ENCODE results near the gene ZNF423. TPM values are rescaled to one million over a fixed set of nuclear protein-coding genes. Genes with fewer than 3 reads are reported as not detected.

ZNF423 gene
- total RNA-seq, 1 donor from 2014 or later = not detected

DNA sequence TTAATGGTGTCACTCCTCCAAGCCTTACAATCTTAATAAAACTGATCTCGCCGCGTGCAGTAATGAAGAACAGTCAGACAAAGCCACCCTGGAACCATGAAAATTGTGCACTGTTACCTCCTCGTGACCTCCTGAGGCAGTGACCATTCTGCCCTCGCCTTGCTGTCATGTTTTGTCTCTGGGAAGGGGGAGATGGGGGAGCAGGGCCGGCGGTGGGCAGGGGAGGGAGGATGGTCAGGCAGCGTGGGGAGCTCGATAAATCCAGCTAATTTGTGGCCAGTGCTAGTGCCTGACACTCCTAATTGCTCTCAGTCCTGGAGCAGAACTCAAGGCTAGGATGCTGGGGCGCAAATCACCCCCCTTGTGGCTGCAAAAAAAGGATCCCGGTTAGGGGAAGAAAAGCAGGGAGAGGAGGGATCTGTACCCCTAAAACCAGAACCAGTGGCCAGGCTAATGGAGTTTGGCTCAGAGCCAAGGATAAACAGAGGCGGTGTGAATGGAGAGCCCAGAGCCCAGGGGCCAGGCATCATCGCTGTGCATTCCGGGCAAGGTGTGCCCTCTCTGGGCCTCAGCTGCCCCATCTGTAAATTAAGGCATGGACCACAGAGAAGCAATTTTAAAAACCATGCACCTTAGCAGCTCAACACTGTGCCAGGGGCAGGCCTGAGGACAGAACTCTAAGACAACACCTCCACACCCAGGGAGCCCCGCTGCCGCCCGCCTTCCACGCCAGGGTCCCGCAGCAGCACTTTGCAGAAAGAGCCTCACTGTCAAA, 113.3 kb downstream of the ZNF423 start:
- H3K36me3 Mint-ChIP-seq (ENCODE audit: low read depth) = no peaks in the 10 kb centered on the region
- ChIA-PET CTCF (no interaction called here), POLR2A (no interaction called here)
- DNase-seq (no peak), ATAC-seq (ENCODE audit: low read depth) (no peak)
- no peak overlapping the region for H3K4me3 Mint-ChIP-seq
- no peaks in the 10 kb centered on the region for H3K9me3 Mint-ChIP-seq
- no peaks in the 10 kb centered on the region for H3K4me1 Mint-ChIP-seq
- intact Hi-C loops (cut with micrococcal nuclease) = no loop called here
- no peak overlapping the region for H3K27ac Mint-ChIP-seq
- TF ChIP-seq, protein P1, sequence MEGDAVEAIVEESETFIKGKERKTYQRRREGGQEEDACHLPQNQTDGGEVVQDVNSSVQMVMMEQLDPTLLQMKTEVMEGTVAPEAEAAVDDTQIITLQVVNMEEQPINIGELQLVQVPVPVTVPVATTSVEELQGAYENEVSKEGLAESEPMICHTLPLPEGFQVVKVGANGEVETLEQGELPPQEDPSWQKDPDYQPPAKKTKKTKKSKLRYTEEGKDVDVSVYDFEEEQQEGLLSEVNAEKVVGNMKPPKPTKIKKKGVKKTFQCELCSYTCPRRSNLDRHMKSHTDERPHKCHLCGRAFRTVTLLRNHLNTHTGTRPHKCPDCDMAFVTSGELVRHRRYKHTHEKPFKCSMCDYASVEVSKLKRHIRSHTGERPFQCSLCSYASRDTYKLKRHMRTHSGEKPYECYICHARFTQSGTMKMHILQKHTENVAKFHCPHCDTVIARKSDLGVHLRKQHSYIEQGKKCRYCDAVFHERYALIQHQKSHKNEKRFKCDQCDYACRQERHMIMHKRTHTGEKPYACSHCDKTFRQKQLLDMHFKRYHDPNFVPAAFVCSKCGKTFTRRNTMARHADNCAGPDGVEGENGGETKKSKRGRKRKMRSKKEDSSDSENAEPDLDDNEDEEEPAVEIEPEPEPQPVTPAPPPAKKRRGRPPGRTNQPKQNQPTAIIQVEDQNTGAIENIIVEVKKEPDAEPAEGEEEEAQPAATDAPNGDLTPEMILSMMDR (IDR thresholded peaks at IDR 0.05) = no peak
- no peaks in the 10 kb centered on the region for H3K27me3 Mint-ChIP-seq

DNA sequence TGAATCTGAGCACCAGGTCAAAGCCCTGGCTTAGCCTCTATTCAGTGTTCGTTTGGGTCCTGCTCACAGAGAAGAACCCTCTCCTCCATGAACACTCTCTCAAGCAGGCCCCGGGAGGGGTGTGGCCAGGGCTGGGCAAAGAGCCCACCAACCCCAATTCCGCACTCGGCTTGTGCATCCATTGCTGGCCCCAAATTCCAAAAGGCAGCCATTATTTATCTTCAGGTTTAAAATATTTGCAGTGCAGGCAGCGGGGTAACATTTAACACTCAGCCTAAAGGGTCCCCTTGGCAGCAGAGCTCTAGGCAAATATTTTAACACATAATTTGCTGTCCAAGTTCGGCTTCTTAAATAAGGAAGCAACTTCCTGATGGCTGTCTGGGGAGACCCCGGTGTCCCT, 115.7 kb downstream of the ZNF423 start:
- Mint-ChIP-seq H3K36me3 (ENCODE audit: low read depth) (no peaks in the 10 kb centered on the region), H3K4me3 (no peak overlapping the region), H3K27me3 (no peaks in the 10 kb centered on the region), H3K27ac (no peak overlapping the region), H3K4me1 (no peaks in the 10 kb centered on the region), H3K9me3 (no peaks in the 10 kb centered on the region)
- CTCF ChIA-PET = no interaction called here
- no peak for ATAC-seq (ENCODE audit: low read depth)
- POLR2A ChIA-PET = no interaction called here
- DNase-seq = no peak
- TF ChIP-seq, protein P1 (IDR thresholded peaks at IDR 0.05) = no peak
- intact Hi-C loops (cut with micrococcal nuclease) = no loop called here

DNA sequence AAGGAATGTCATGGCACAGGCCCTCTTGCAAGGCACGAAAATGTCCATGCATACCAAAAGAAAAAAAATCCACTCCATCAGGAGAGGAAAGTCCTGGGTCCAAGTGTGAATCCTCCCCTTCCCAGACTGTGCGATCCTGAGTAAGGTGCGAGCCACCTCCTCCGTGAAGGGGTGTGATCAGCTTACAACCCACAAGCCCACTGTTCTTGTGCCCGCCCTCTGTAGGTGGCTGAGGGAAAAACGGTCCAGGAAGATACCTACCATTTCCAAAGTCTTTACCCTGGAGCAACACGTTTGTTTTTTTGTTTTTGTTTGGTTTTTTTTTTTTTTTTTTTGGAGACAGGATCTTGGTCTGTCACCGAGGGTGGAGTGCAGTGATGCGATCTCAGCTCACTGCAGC, 116.5 kb downstream of the ZNF423 start:
- DNase-seq (no peak), ATAC-seq (ENCODE audit: low read depth) (no peak)
- no peaks in the 10 kb centered on the region for H3K4me1 Mint-ChIP-seq
- H3K36me3 Mint-ChIP-seq (ENCODE audit: low read depth) = no peaks in the 10 kb centered on the region
- no peak overlapping the region for H3K27ac Mint-ChIP-seq
- no peaks in the 10 kb centered on the region for H3K27me3 Mint-ChIP-seq
- H3K4me3 Mint-ChIP-seq = no peak overlapping the region
- CTCF ChIA-PET = no interaction called here
- TF ChIP-seq, protein P1 (IDR thresholded peaks at IDR 0.05) = no peak
- POLR2A ChIA-PET = no interaction called here
- H3K9me3 Mint-ChIP-seq = no peaks in the 10 kb centered on the region
- intact Hi-C loops (cut with micrococcal nuclease) = no loop called here

- intact Hi-C loops (cut with micrococcal nuclease) = no loop called here
- POLR2A ChIA-PET = no interaction called here
- H3K27me3 Mint-ChIP-seq = no peaks in the 10 kb centered on the region
- CTCF ChIA-PET = no interaction called here
- H3K27ac Mint-ChIP-seq = no peak overlapping the region
- ATAC-seq (ENCODE audit: low read depth) = no peak
- TF ChIP-seq, protein P1 (IDR thresholded peaks at IDR 0.05) = no peak
- no peak overlapping the region for H3K4me3 Mint-ChIP-seq
- no peak for DNase-seq
- no peaks in the 10 kb centered on the region for H3K4me1 Mint-ChIP-seq
- H3K36me3 Mint-ChIP-seq (ENCODE audit: low read depth) = no peaks in the 10 kb centered on the region
- no peaks in the 10 kb centered on the region for H3K9me3 Mint-ChIP-seq
Observed at GRCh38 chr16:49738832-49739231, 117.1 kb downstream of the ZNF423 start.

- H3K4me1 Mint-ChIP-seq = no peaks in the 10 kb centered on the region
Observed at GRCh38 chr16:49738001-49738400, 117.9 kb downstream of the ZNF423 start.

More at GRCh38 chr16:49738001-49738400, 117.9 kb downstream of the ZNF423 start:
- ATAC-seq (ENCODE audit: low read depth) (no peak), DNase-seq (no peak)
- no peaks in the 10 kb centered on the region for H3K27me3 Mint-ChIP-seq
- H3K36me3 Mint-ChIP-seq (ENCODE audit: low read depth) = no peaks in the 10 kb centered on the region
- no peaks in the 10 kb centered on the region for H3K9me3 Mint-ChIP-seq
- POLR2A ChIA-PET = no interaction called here
- H3K4me3 Mint-ChIP-seq = no peak overlapping the region
- CTCF ChIA-PET = no interaction called here
- intact Hi-C loops (cut with micrococcal nuclease) = no loop called here
- TF ChIP-seq, protein P1 (IDR thresholded peaks at IDR 0.05) = no peak
- H3K27ac Mint-ChIP-seq = no peak overlapping the region

Data from activated B cell treated with CpG ODN at 0.5 μM for 24 hours (primary cell).